ENCODE results near the gene DLX5.

The DLX5 gene

DNA sequence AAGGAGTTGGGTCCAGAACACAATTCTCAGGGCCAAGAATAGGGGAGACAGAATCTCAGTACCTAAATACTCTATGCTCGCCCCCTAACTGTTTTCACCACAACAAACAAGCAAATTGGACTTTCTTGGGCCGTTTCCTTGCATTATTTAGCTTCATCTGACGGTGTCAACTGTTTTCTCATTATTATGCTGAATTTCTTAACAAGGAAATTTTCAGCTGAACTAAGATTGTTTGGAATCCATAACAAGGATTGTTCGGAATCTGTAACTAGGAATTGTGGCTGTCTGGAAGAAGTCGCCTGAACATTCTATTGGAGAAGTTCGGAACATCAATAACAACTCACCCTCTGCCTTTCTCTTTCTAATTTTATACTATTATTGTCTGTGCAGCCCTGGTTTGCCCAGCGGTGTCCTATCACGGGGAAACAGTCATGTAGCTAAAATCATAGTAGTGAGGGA, 34.7 kb downstream of the DLX5 start:
- no peak for DNase-seq

GRCh38 chr7:96989241-96989858, 35.3 kb downstream of the DLX5 start:
- no peak for DNase-seq

DNA sequence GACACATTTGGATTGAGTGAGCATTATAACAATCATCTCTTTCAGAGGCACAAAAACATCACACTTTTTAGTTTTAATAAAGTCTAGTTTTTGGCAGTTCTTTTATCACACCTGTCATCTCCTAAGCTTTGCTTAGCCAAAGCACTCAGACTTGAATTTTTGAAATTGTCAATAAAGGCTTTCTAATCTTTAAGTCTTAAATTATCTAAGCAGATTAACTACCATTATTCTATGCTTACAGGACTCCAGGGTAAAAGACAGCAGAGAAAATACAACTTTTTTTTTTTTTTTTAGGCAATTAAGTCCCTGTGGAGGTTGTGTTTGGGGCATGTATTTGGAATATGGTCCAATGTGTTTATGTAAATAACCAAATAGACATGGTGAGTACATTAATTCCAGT, 36.9 kb downstream of the DLX5 start:
- no peak for DNase-seq

- DNase-seq: no peak
Measured at GRCh38 chr7:96986901-96987300, 37.7 kb downstream of the DLX5 start.

DNA sequence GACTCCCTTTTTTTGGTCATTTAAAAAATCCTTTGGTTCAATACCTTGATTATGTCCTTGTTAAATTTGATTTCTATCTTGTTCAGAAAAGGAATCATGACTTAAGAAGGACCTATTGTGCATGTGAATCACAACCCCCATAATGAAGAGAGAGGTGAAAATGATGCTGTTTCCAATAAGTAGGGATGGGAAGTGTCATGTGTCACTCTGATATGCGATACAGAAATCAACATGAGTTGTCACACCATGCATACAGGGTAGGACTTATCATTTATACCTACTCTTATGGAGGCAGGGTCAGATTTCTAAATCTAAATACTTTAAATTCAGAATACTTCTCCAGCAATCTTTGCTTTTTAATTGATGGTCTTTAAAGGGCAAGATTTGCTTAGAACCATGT, 38.6 kb downstream of the DLX5 start:
- DNase-seq: no peak

GRCh38 chr7:96982586-96982985, 42.0 kb downstream of the DLX5 start:
- no peak for DNase-seq

- no peak for DNase-seq
Measured at GRCh38 chr7:96979551-96980276, 44.9 kb downstream of the DLX5 start.

GRCh38 chr7:96977445-96977844, 47.2 kb downstream of the DLX5 start:
- no peak for DNase-seq

- DNase-seq: no peak
Measured at GRCh38 chr7:96976106-96976505, 48.5 kb downstream of the DLX5 start.

DNA sequence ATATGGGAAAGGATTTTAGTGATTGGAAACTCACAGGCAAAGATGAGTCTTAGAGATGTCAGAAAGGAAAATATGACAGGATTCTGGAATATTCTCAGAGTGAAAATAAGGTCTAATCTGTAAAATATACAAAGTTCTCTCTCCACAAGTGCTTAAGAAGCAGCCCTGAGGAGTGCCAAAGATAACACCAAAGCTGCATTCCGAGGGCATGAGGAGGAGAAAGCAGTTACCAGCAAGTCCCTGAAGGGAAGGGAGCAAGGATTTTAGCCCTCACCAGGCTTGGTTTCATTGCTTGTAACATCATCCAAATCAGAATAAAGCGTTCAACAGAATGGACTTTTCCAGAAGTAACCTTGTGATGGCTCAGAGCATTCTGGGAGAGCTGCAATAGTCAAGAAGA, 50.6 kb downstream of the DLX5 start:
- no peak for DNase-seq

GRCh38 chr7:96970739-96971138, 53.9 kb downstream of the DLX5 start:
- no peak for DNase-seq

Data from MV-4-11 (cell line).